GM20431 (cell line): ENCODE measurements around the gene KLK10.
"Not testable (repeated sequence)": the region's sequence is repeated elsewhere in the genome, so short reads cannot be mapped to it uniquely, and the experiment has no call there.

Experiments
- in situ Hi-C: fragments of 300-500 bp; cut with MseI, MboI; formaldehyde crosslinking; loops from one replicate; pipeline ENCODE4 v1.15.0; 2020; ENCODE audit warnings: low sequenced_read_pairs; ENCODE audit not compliant: unreplicated experiment

The KLK10 gene

GRCh38 chr19:51003316-51003715 lies 16.2 kb downstream of the KLK10 start:
- in situ Hi-C loops = no loop called here

GRCh38 chr19:51002542-51003311 lies 16.8 kb downstream of the KLK10 start:
- in situ Hi-C loops = no loop called here

GRCh38 chr19:51002089-51002532 lies 17.4 kb downstream of the KLK10 start:
- in situ Hi-C loops = no loop called here

- in situ Hi-C loops = no loop called here
Observed at GRCh38 chr19:51001515-51001914, 18.0 kb downstream of the KLK10 start, which contains the start of gene KLK8. TSS of gene KLK8 (minus strand) at chr19:51001604. CDS start at chr19:51001167, 437 bp downstream.

GRCh38 chr19:51000981-51001380 lies 18.5 kb downstream of the KLK10 start:
- in situ Hi-C loops = no loop called here

- in situ Hi-C loops = no loop called here
Observed at GRCh38 chr19:51000426-51000825, 19.1 kb downstream of the KLK10 start.

- in situ Hi-C loops = no loop called here
Observed at GRCh38 chr19:50998686-50999085, 20.8 kb downstream of the KLK10 start.

- in situ Hi-C loops = no loop called here
Observed at GRCh38 chr19:50998061-50998460, 21.4 kb downstream of the KLK10 start.

GRCh38 chr19:50994129-50994528 lies 25.4 kb downstream of the KLK10 start:
- in situ Hi-C loops = no loop called here

GRCh38 chr19:50992666-50993035 lies 26.9 kb downstream of the KLK10 start:
- in situ Hi-C loops = no loop called here

GRCh38 chr19:50984416-50984815 lies 35.1 kb downstream of the KLK10 start:
- in situ Hi-C loops = not testable (repeated sequence)

- in situ Hi-C loops = no loop called here
Observed at GRCh38 chr19:50983625-50984292, 35.8 kb downstream of the KLK10 start, which contains the start of gene KLK7. TSS of gene KLK7 (minus strand) at chr19:50983917. CDS start at chr19:50982399, 1,518 bp downstream.

GRCh38 chr19:50982186-50982585 lies 37.3 kb downstream of the KLK10 start:
- in situ Hi-C loops = no loop called here

GRCh38 chr19:50981587-50982146 lies 37.8 kb downstream of the KLK10 start:
- in situ Hi-C loops = no loop called here

- in situ Hi-C loops = no loop called here
Observed at GRCh38 chr19:50980208-50980607, 39.3 kb downstream of the KLK10 start.

GRCh38 chr19:50979758-50980157 lies 39.8 kb downstream of the KLK10 start:
- in situ Hi-C loops = no loop called here

- in situ Hi-C loops = no loop called here
Observed at GRCh38 chr19:50978772-50979390, 40.6 kb downstream of the KLK10 start.

- in situ Hi-C loops = no loop called here
Observed at GRCh38 chr19:50977626-50978025, 41.9 kb downstream of the KLK10 start.

- in situ Hi-C loops = no loop called here
Observed at GRCh38 chr19:50975766-50976165, 43.7 kb downstream of the KLK10 start.

- in situ Hi-C loops = no loop called here
Observed at GRCh38 chr19:50974702-50975556, 44.6 kb downstream of the KLK10 start.
